ENCODE measurements around the gene NENF. TPM values are rescaled to one million over a fixed set of nuclear protein-coding genes. Genes with fewer than 3 reads are reported as not detected.

Gene NENF
- total and polyA plus RNA-seq, 10 of the 15 experiments (the other 5 are each of a cell fraction or from before 2014, with no cell fraction given) = 5.1 to 83.4 (median 42.7) TPM

DNA sequence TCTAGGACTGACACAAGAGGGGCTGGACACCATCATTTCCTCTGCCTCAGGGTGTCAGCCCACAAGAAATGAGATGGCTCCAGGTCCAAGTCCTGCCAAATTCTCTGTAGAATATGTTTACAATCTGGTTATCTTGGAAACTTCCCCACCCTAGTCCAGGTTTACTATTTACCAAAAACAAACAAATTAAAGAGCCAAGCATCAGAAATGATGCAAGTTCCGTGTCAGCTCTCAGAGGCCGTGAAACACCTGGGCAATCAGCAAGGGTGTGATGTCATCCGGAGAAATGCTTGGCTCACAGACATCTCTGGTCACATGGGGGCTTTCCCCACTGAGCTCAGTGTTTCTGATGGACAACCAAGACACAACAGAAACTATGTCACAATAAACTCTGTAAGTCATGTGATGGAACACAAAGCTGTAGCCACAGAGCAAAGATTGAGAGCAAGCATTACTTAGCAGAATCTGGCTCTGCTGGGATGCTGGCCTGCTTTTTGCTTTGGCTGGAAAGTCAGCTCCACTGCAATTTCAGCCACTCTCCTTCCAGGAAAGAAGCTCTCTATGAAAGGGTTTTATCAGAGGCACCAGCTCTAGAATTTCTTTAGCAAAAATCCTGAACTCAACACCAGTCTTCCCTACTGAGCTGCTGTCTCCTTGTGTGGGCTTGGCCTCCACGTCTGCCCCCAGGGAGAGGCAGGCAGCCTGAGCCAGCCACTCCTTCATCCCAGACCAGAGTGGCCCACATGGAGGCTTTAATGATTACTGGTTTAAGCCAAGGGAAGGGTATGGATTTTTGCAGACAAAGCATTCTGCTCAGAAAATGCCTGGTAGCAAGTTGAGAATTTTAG, 55.9 kb downstream of the NENF start (continued):
- TF ChIP-seq BACH1 (IDR thresholded peaks at IDR 0.05; ENCODE audit: borderline replicate concordance) = peak; percentile 46; the same call in 1 of the 2 replicates
- TF ChIP-seq, protein P1, sequence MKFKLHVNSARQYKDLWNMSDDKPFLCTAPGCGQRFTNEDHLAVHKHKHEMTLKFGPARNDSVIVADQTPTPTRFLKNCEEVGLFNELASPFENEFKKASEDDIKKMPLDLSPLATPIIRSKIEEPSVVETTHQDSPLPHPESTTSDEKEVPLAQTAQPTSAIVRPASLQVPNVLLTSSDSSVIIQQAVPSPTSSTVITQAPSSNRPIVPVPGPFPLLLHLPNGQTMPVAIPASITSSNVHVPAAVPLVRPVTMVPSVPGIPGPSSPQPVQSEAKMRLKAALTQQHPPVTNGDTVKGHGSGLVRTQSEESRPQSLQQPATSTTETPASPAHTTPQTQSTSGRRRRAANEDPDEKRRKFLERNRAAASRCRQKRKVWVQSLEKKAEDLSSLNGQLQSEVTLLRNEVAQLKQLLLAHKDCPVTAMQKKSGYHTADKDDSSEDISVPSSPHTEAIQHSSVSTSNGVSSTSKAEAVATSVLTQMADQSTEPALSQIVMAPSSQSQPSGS (IDR thresholded peaks at IDR 0.05; ENCODE audit: low read length) = peak; percentile 82; the same call in 1 of the 2 replicates
- TF ChIP-seq, protein P2, sequence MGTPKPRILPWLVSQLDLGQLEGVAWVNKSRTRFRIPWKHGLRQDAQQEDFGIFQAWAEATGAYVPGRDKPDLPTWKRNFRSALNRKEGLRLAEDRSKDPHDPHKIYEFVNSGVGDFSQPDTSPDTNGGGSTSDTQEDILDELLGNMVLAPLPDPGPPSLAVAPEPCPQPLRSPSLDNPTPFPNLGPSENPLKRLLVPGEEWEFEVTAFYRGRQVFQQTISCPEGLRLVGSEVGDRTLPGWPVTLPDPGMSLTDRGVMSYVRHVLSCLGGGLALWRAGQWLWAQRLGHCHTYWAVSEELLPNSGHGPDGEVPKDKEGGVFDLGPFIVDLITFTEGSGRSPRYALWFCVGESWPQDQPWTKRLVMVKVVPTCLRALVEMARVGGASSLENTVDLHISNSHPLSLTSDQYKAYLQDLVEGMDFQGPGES (IDR thresholded peaks at IDR 0.05) = no peak
- TF ChIP-seq HCFC1 (IDR thresholded peaks at IDR 0.05; ENCODE audit: low read length) = no peak
- no peak for TF ChIP-seq ESRRA (IDR thresholded peaks at IDR 0.05; ENCODE audit: low read length)
- no peak for TF ChIP-seq CEBPB (IDR thresholded peaks at IDR 0.05; ENCODE audit: borderline replicate concordance in 1 of 2, low read depth in 2 of 2, low read length in 2 of 2)
- TF ChIP-seq IKZF2 (IDR thresholded peaks at IDR 0.05) = 0 out of 4 replicates have a peak, but pooled peaks of 1 of the 2 experiments have one; percentile 28
- TF ChIP-seq NR2C2 (IDR thresholded peaks at IDR 0.05; ENCODE audit: borderline replicate concordance, control insufficient read depth, insufficient read length, low read depth) = no peak
- TF ChIP-seq, protein P3, sequence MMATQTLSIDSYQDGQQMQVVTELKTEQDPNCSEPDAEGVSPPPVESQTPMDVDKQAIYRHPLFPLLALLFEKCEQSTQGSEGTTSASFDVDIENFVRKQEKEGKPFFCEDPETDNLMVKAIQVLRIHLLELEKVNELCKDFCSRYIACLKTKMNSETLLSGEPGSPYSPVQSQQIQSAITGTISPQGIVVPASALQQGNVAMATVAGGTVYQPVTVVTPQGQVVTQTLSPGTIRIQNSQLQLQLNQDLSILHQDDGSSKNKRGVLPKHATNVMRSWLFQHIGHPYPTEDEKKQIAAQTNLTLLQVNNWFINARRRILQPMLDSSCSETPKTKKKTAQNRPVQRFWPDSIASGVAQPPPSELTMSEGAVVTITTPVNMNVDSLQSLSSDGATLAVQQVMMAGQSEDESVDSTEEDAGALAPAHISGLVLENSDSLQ (IDR thresholded peaks at IDR 0.05) = peak; percentile 87
- no peak for TF ChIP-seq CHD1 (IDR thresholded peaks at IDR 0.05; ENCODE audit: low read depth, low read length)
- TF ChIP-seq RELA (IDR thresholded peaks at IDR 0.05; ENCODE audit: borderline replicate concordance, partially characterized antibody) = peak; percentile 54

Measured in GM12878 (cell line).